HUDEP-2 (cell line): ENCODE data around the gene FBLIM1.
"Not testable (repeated sequence)": the region's sequence is repeated elsewhere in the genome, so short reads cannot be mapped to it uniquely, and the experiment has no call there.

ENCODE experiments used
- DNase-seq, 76 experiments: peaks; one replicate each; lab custom pipeline; 2025; ENCODE audit not compliant: unreplicated experiment in 76 of 76; lab: John Stamatoyannopoulos, UW

FBLIM1 gene

GRCh38 chr1:15804060-15804459, 45.5 kb downstream of the FBLIM1 start:
- no peak for DNase-seq

- DNase-seq: no peak
These were observed 48.5 kb downstream of the FBLIM1 start for GRCh38 chr1:15807121-15807520.

GRCh38 chr1:15807549-15807948, 49.0 kb downstream of the FBLIM1 start, which contains the start of gene UQCRHL:
Gene UQCRHL (minus strand): TSS chr1:15807649. CDS start chr1:15807649, 0 bp downstream.
- not testable (repeated sequence) for DNase-seq

GRCh38 chr1:15808955-15809354, 50.4 kb downstream of the FBLIM1 start:
- no peak for DNase-seq

- no peak for DNase-seq
These were observed 51.5 kb downstream of the FBLIM1 start for GRCh38 chr1:15810073-15810472.

GRCh38 chr1:15816674-15817073, 58.1 kb downstream of the FBLIM1 start:
- no peak for DNase-seq

GRCh38 chr1:15820478-15820877, 61.9 kb downstream of the FBLIM1 start:
- DNase-seq: no peak

- DNase-seq: no peak
These were observed 67.2 kb downstream of the FBLIM1 start for GRCh38 chr1:15825800-15826199.

GRCh38 chr1:15826810-15827507, 68.4 kb downstream of the FBLIM1 start:
- DNase-seq: no peak

GRCh38 chr1:15827567-15827966, 69.0 kb downstream of the FBLIM1 start:
- not testable (repeated sequence) for DNase-seq

GRCh38 chr1:15828931-15829330, 70.3 kb downstream of the FBLIM1 start:
- DNase-seq: not testable (repeated sequence)

GRCh38 chr1:15830258-15830657, 71.7 kb downstream of the FBLIM1 start:
- no peak for DNase-seq

- DNase-seq: no peak
These were observed 74.6 kb downstream of the FBLIM1 start for GRCh38 chr1:15833069-15833679.

GRCh38 chr1:15833842-15834405, 75.3 kb downstream of the FBLIM1 start:
- peak in 1 of 76 experiments; percentile 43 for DNase-seq

- DNase-seq: peak in 75 of 76 experiments; percentile 29 to 93 (median 83)
These were observed 76.0 kb downstream of the FBLIM1 start for GRCh38 chr1:15834406-15835204.

GRCh38 chr1:15835205-15835740, 76.7 kb downstream of the FBLIM1 start:
- DNase-seq: peak in 14 of 76 experiments; percentile 33 to 77 (median 50)

GRCh38 chr1:15835741-15836510, 77.3 kb downstream of the FBLIM1 start:
- peak; percentile 32 to 99 (median 97) for DNase-seq
